SU-DHL-6 (cell line): ENCODE measurements around the gene SLC16A7.

Experiments used
- H2AFZ ChIP-seq: fragments of 200-600 bp; sonication (generic); 2 replicates; pipeline ENCODE4 v1.6.1; 2014; ENCODE audit warnings: low read depth, mild to moderate bottlenecking, moderate library complexity, mixed read lengths, antibody characterized with exemption, low read length; ENCODE audit not compliant: severe bottlenecking
- H3F3A ChIP-seq: fragments of 200-600 bp; shearing (Covaris generic); 2 replicates; pipeline ENCODE4 v1.6.0; 2016; ENCODE audit warnings: antibody characterized with exemption, mild to moderate bottlenecking; ENCODE audit not compliant: insufficient read depth
- H3K27ac ChIP-seq: fragments of 200-600 bp; sonication (generic); 2 replicates; pipeline ENCODE4 v1.5.1; 2016; ENCODE audit warnings: low read depth, mild to moderate bottlenecking, low read length, moderate library complexity, mixed read lengths
- H3K27me3 ChIP-seq: fragments of 200-600 bp; sonication (generic), shearing (Covaris generic); 2 replicates; pipeline ENCODE4 v1.6.0; 2014; ENCODE audit warnings: mild to moderate bottlenecking, low read length
- H3K36me3 ChIP-seq: fragments of 200-600 bp; sonication (generic); 2 replicates; pipeline ENCODE4 v1.6.1; 2014; ENCODE audit warnings: mild to moderate bottlenecking, low read length, mixed read lengths
- H3K4me2 ChIP-seq: fragments of 300-600, 200-600 bp; shearing (Covaris generic), sonication (generic); 2 replicates; pipeline ENCODE4 v1.6.0; 2014; ENCODE audit warnings: low read length, low read depth, mild to moderate bottlenecking; ENCODE audit not compliant: poor library complexity, severe bottlenecking
- H3K4me3 ChIP-seq: fragments of 200-600 bp; sonication (generic); 2 replicates; pipeline ENCODE4 v1.5.1; 2014; ENCODE audit warnings: antibody characterized with exemption, low read length, mild to moderate bottlenecking, mixed read lengths; ENCODE audit not compliant: insufficient read depth, poor library complexity, severe bottlenecking
- H3K79me2 ChIP-seq: fragments of 200-600 bp; sonication (generic); 2 replicates; pipeline ENCODE4 v1.6.1; 2014; ENCODE audit warnings: mild to moderate bottlenecking, low read length, moderate library complexity; ENCODE audit not compliant: insufficient read depth
- H3K9ac ChIP-seq: fragments of 200-600 bp; sonication (generic); 2 replicates; pipeline ENCODE4 v1.7.0; 2014; ENCODE audit warnings: mild to moderate bottlenecking, low read length
- H3K9me2 ChIP-seq: fragments of 200-600 bp; sonication (generic); replicated peaks from 2 replicates; pipeline ENCODE4 v1.6.1; 2014; ENCODE audit warnings: low read length; ENCODE audit not compliant: insufficient read depth
- H3K9me3 ChIP-seq: fragments of 200-600 bp; sonication (generic); 2 replicates; pipeline ENCODE4 v1.6.1; 2014; ENCODE audit warnings: low read length, mixed read lengths; ENCODE audit not compliant: insufficient read depth
- H4K20me1 ChIP-seq: fragments of 200-600 bp; sonication (generic); 2 replicates; pipeline ENCODE4 v1.6.1; 2014; ENCODE audit warnings: low read depth, mild to moderate bottlenecking, antibody characterized with exemption, low read length, moderate library complexity, mixed read lengths
- EZH2phosphoT487 ChIP-seq: fragments of 200-600 bp; sonication (generic), shearing (Covaris generic); conservative IDR thresholded peaks from 2 replicates; pipeline ENCODE4 v1.6.1; 2018; ENCODE audit warnings: mild to moderate bottlenecking, antibody characterized with exemption, low read length, moderate library complexity, mixed read lengths
- TF ChIP-seq, protein P1 (sequence below): fragments of 200-600 bp; sonication (generic); IDR thresholded peaks from one replicate; pipeline ENCODE4 v1.5.1; 2017; ENCODE audit warnings: antibody characterized with exemption, mild to moderate bottlenecking, low read length, moderate library complexity; ENCODE audit not compliant: insufficient read depth, poor library complexity, severe bottlenecking

SLC16A7 gene

DNA sequence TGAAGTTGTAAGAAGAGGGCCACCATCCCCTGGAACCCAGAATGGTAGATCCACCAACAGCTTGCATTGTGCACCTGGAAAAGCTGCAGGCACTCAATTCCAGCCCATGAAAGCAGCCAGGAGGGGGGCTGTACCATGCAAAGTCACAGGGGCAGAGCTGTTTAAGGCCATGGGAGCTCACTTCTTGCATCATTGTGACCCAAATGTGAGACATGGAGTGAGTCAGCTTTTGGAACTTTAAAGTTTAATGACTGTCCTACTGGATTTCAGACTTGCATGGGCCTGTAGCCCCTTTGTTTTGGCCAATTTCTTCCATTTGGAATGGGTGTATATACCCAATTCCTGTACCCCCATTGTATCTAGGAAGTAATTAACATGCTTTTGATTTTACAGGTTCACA, 50.8 kb downstream of the SLC16A7 start:
- no peaks in the 10 kb centered on the region for H3K27me3 ChIP-seq
- no peak overlapping the region for H3K27ac ChIP-seq
- H3K4me2 ChIP-seq = no peak overlapping the region
- no peak overlapping the region for H2AFZ ChIP-seq
- H3K36me3 ChIP-seq = peaks cover 33% of the 10 kb centered on the region
- no peaks in the 10 kb centered on the region for H3F3A ChIP-seq
- H3K9me3 ChIP-seq = peaks cover 5% of the 10 kb centered on the region; the same call in 1 of the 2 replicates
- no peaks in the 10 kb centered on the region; the same call in 1 of the 2 replicates for H3K79me2 ChIP-seq
- H3K9me2 ChIP-seq = no peaks in the 10 kb centered on the region
- H3K4me3 ChIP-seq = no peak overlapping the region
- H4K20me1 ChIP-seq = no peaks in the 10 kb centered on the region
- TF ChIP-seq, protein P1, sequence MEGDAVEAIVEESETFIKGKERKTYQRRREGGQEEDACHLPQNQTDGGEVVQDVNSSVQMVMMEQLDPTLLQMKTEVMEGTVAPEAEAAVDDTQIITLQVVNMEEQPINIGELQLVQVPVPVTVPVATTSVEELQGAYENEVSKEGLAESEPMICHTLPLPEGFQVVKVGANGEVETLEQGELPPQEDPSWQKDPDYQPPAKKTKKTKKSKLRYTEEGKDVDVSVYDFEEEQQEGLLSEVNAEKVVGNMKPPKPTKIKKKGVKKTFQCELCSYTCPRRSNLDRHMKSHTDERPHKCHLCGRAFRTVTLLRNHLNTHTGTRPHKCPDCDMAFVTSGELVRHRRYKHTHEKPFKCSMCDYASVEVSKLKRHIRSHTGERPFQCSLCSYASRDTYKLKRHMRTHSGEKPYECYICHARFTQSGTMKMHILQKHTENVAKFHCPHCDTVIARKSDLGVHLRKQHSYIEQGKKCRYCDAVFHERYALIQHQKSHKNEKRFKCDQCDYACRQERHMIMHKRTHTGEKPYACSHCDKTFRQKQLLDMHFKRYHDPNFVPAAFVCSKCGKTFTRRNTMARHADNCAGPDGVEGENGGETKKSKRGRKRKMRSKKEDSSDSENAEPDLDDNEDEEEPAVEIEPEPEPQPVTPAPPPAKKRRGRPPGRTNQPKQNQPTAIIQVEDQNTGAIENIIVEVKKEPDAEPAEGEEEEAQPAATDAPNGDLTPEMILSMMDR = no peak
- TF ChIP-seq EZH2phosphoT487 = no peak
- H3K9ac ChIP-seq = no peak overlapping the region

DNA sequence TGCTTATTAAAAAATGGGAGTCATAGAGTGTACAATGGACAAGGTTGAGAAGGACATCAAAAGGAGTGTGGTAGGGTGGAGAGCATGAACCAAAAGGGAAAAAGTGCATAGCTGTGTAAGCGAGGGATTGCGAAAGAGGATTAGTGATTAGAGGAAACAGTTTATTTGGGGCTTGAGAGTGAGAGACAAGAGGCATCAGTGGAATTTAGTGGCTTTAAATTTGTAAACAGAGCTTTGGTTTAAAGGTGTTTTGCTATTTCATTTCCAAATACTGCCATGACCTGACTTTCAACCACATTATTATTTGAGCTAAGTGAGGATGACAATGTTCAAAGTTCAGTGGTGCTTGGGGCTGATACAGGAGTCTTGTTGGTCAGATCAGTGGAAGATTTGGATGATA, 53.4 kb downstream of the SLC16A7 start:
- Histone ChIP-seq H2AFZ (no peak overlapping the region), H3K9me2 (no peaks in the 10 kb centered on the region), H3K27me3 (no peaks in the 10 kb centered on the region), H4K20me1 (no peaks in the 10 kb centered on the region), H3K4me3 (no peak overlapping the region), H3K79me2 (no peaks in the 10 kb centered on the region; the same call in 1 of the 2 replicates), H3K27ac (no peak overlapping the region), H3K4me2 (no peak overlapping the region), H3K36me3 (peaks cover 12% of the 10 kb centered on the region; the same call in 1 of the 2 replicates), H3F3A (no peaks in the 10 kb centered on the region), H3K9ac (no peak overlapping the region), H3K9me3 (no peaks in the 10 kb centered on the region)
- TF ChIP-seq, protein P1 = no peak

DNA sequence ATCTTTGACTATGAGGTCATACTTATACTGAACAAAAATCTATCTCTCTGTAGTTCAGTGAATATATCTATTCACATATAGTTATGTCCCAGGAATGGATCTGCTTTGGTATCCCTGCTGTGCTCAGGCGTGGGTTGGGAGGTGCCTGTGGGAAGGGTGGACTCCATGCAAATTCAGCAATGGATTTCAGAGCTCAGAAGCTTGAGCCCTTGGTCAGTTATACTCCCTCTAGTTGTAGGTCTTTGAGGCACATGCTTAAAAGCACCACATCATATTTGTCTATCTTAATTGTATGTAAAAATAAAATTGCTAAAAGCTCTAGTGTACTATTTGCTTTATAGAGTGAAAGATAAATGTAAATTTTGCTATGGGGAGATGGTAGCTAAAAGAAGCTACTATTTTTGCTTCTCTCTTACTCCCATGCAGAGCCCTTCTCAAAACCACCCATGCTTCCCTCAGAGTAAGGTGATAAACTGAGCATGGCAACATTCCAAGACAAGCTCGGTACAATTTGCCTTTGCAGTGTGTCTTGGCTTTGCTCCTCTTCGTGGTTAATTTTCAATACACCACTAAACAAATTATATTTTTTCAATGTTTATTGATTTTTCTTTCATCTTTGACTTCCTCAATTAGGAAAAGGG, 54.9 kb downstream of the SLC16A7 start:
- Histone ChIP-seq H3K4me3 (no peak overlapping the region), H3K9me3 (no peaks in the 10 kb centered on the region), H3F3A (no peaks in the 10 kb centered on the region), H3K4me2 (no peak overlapping the region), H3K9me2 (no peaks in the 10 kb centered on the region), H3K27ac (no peak overlapping the region), H3K36me3 (peaks cover 2% of the 10 kb centered on the region; the same call in 1 of the 2 replicates), H3K27me3 (no peaks in the 10 kb centered on the region), H3K79me2 (no peaks in the 10 kb centered on the region; the same call in 1 of the 2 replicates), H2AFZ (no peak overlapping the region), H3K9ac (no peak overlapping the region), H4K20me1 (no peaks in the 10 kb centered on the region)
- TF ChIP-seq, protein P1 = no peak
- no peak for TF ChIP-seq EZH2phosphoT487
